ENCODE data around the gene DAPK3. TPM values are rescaled to one million over a fixed set of nuclear protein-coding genes. Genes with fewer than 3 reads are reported as not detected.

The DAPK3 gene
- total RNA-seq, result 58.1 TPM

GRCh38 chr19:3970808-3971598 lies at the start of gene DAPK3:
TSS of gene DAPK3 (minus strand) at chr19:3971099. CDS start at chr19:3969735, 1,364 bp downstream.

GRCh38 chr19:4007021-4007835 lies 36.3 kb upstream of the DAPK3 start, which contains the start of gene PIAS4:
TSS of gene PIAS4 (plus strand) at chr19:4007736. CDS start at chr19:4007761, 25 bp downstream.

GRCh38 chr19:3984908-3985642 lies 14.2 kb upstream of the DAPK3 start, which contains the start of gene EEF2:
TSS of gene EEF2 (minus strand) at chr19:3985463. CDS start at chr19:3985380, 83 bp downstream.

GRCh38 chr19:3932931-3933810 lies 37.7 kb downstream of the DAPK3 start, which contains the start of gene NMRK2:
TSS of gene NMRK2 (plus strand) at chr19:3933069. CDS start at chr19:3933672, 603 bp downstream.

Small RNA genes lying within 50 kb of the gene (small RNA-seq; reads per million reads assigned to genes)
- not detected for gene RN7SL202P
- gene SNORD37, result 2.4 reads per million, percentile 88 among the genes with 10 or more reads in this experiment

Other genes starting within 250 kb of the DAPK3 start
- 11.3 TPM for gene APBA3, start 209.4 kb downstream of the DAPK3 start, total RNA-seq
- 34.4 TPM for gene MRPL54, start 208.4 kb downstream of the DAPK3 start, total RNA-seq
- gene RAX2, start 198.9 kb downstream of the DAPK3 start, total RNA-seq, result not detected
- gene MATK, start 184.7 kb downstream of the DAPK3 start, total RNA-seq, result 25.1 TPM
- 12.0 TPM for gene ZFR2, start 102.1 kb downstream of the DAPK3 start, total RNA-seq
- gene ATCAY, start 90.4 kb downstream of the DAPK3 start, total RNA-seq, result 105 TPM
- not detected for gene NMRK2, start 38.0 kb downstream of the DAPK3 start, total RNA-seq
- 1,635 TPM for gene EEF2, start 14.4 kb upstream of the DAPK3 start, total RNA-seq
- gene PIAS4, start 36.6 kb upstream of the DAPK3 start, total RNA-seq, result 21.9 TPM
- gene ZBTB7A, start 95.8 kb upstream of the DAPK3 start, total RNA-seq, result 2.5 TPM
- 84.7 TPM for gene MAP2K2, start 153.0 kb upstream of the DAPK3 start, total RNA-seq
- 0.69 TPM for gene CREB3L3, start 182.5 kb upstream of the DAPK3 start, total RNA-seq
- gene SIRT6, start 211.5 kb upstream of the DAPK3 start, total RNA-seq, result 11.5 TPM
- gene ANKRD24, start 211.6 kb upstream of the DAPK3 start, total RNA-seq, result 6.5 TPM